ENCODE results near the gene ZNF552.
"Not testable (repeated sequence)": the region's sequence is repeated elsewhere in the genome, so short reads cannot be mapped to it uniquely, and the experiment has no call there.

DNA sequence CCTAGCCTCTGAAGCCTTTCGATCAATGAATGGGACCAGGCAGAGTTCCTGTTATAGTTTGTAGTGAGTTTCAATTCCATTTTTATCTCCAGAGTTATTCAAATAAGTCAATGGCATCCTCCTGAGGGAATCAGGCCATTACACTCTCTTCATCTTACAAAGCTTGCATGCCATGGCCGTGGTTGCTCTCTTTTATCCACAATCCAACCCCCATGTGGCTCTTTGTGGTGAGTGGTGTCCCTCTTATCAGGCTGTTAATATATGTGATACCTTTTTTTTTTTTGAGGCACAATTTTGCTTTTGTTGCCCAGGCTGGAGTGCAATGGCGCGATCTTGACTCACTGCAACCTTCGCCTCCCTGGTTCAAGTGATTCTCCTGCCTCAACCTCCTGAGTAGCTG, 22.3 kb upstream of the ZNF552 start:
- not testable (repeated sequence) for TF ChIP-seq CTCF, POLR2A (IDR thresholded peaks at IDR 0.05)

Data from prostate gland (tissue), 2 donors.